Fibroblast of mammary gland (primary cell): ENCODE measurements around the gene TOP3B.

Experiments used
- DNase-seq: peaks from one replicate; pipeline ENCODE4 v3.0.0-alpha.2; 2010; ENCODE audit warnings: low read depth
- H3K4me3 ChIP-seq: 2 replicates; pipeline ENCODE4 v1.5.1; 2011; ENCODE audit warnings: low read depth, mild to moderate bottlenecking, low read length, moderate library complexity; ENCODE audit not compliant: control insufficient read depth
- CTCF ChIP-seq: conservative IDR thresholded peaks from 2 replicates; pipeline ENCODE4 v1.5.1; 2011; ENCODE audit warnings: low read depth, low read length, inconsistent platforms; ENCODE audit not compliant: control insufficient read depth, insufficient read depth

The TOP3B gene

GRCh38 chr22:22011964-22012363 lies 29.4 kb upstream of the TOP3B start:
- no peak for TF ChIP-seq CTCF
- no peak for DNase-seq
- no peak overlapping the region for H3K4me3 ChIP-seq

GRCh38 chr22:22010358-22010757 lies 27.8 kb upstream of the TOP3B start:
- no peak overlapping the region for H3K4me3 ChIP-seq
- no peak for DNase-seq
- no peak for TF ChIP-seq CTCF

- no peak for TF ChIP-seq CTCF
- peak; percentile 50 for DNase-seq
- no peak overlapping the region for H3K4me3 ChIP-seq
Observed at GRCh38 chr22:22009661-22010060, 27.1 kb upstream of the TOP3B start.

GRCh38 chr22:22006596-22006990 lies 24.0 kb upstream of the TOP3B start:
- no peak for DNase-seq
- TF ChIP-seq CTCF: no peak
- no peak overlapping the region for H3K4me3 ChIP-seq

- TF ChIP-seq CTCF: no peak
- no peak for DNase-seq
Observed at GRCh38 chr22:22005945-22006595, 23.5 kb upstream of the TOP3B start.

GRCh38 chr22:22003233-22003632 lies 20.6 kb upstream of the TOP3B start:
- no peak overlapping the region for H3K4me3 ChIP-seq
- TF ChIP-seq CTCF: no peak
- DNase-seq: no peak

More at GRCh38 chr22:22005945-22006595, 23.5 kb upstream of the TOP3B start:
- no peak overlapping the region for H3K4me3 ChIP-seq
